GM23338 (cell line): ENCODE measurements around the gene ZBTB44.

Source experiments
- CREB1 ChIP-seq: fragments of 250-450 bp; sonication (Bioruptor Pico); IDR thresholded peaks from 2 replicates; pipeline ENCODE4 v1.5.0; 2020; ENCODE audit warnings: low read depth, mild to moderate bottlenecking, moderate library complexity
- EZH2 ChIP-seq: fragments of 200-600 bp; sonication (generic); IDR thresholded peaks from one replicate; pipeline ENCODE4 v1.8.0; 2017; ENCODE audit warnings: antibody characterized with exemption, mild to moderate bottlenecking, low read depth; ENCODE audit not compliant: unreplicated experiment
- POLR2AphosphoS5 ChIP-seq: IDR thresholded peaks from 2 replicates; pipeline ENCODE4 v1.6.1; 2016; ENCODE audit warnings: antibody characterized with exemption, low read depth
- TF ChIP-seq, protein P1 (sequence below), 2 experiments: fragments of 200-600 bp in 1 of 2; sonication (generic) in 1 of 2; conservative IDR thresholded peaks; 2 replicates each; pipeline versions ENCODE4 v1.5.1 to v1.6.1; 2016 to 2017; ENCODE audit warnings: antibody characterized with exemption in 2 of 2, low read depth in 2 of 2, mild to moderate bottlenecking in 2 of 2, moderate library complexity in 1 of 2
- TF ChIP-seq, protein P2 (sequence below): IDR thresholded peaks from one replicate; pipeline ENCODE4 v1.6.1; 2018; ENCODE audit warnings: antibody characterized with exemption; ENCODE audit not compliant: unreplicated experiment
- TF ChIP-seq, protein P3 (sequence below): IDR thresholded peaks from 2 replicates; pipeline ENCODE4 v1.6.1; 2016; ENCODE audit warnings: antibody characterized with exemption

DNA sequence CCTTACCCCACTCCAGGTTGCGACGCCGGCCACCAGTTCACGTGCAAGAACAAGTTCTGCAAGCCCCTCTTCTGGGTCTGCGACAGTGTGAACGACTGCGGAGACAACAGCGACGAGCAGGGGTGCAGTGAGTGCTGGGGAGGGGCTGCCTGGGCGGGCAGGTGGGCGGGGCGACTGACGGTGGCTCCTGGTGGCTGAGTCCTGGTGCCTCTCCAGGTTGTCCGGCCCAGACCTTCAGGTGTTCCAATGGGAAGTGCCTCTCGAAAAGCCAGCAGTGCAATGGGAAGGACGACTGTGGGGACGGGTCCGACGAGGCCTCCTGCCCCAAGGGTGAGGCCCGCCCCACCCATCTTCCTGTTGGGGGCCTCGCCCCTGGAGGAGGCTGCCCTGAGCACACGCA, 116.4 kb downstream of the ZBTB44 start:
- no peak for TF ChIP-seq CREB1 (CRISPR knock-in tag)
- TF ChIP-seq, protein P1, sequence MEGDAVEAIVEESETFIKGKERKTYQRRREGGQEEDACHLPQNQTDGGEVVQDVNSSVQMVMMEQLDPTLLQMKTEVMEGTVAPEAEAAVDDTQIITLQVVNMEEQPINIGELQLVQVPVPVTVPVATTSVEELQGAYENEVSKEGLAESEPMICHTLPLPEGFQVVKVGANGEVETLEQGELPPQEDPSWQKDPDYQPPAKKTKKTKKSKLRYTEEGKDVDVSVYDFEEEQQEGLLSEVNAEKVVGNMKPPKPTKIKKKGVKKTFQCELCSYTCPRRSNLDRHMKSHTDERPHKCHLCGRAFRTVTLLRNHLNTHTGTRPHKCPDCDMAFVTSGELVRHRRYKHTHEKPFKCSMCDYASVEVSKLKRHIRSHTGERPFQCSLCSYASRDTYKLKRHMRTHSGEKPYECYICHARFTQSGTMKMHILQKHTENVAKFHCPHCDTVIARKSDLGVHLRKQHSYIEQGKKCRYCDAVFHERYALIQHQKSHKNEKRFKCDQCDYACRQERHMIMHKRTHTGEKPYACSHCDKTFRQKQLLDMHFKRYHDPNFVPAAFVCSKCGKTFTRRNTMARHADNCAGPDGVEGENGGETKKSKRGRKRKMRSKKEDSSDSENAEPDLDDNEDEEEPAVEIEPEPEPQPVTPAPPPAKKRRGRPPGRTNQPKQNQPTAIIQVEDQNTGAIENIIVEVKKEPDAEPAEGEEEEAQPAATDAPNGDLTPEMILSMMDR (conservative IDR thresholded peaks at IDR 0.05; ENCODE audit: low read depth in 2 of 2) = no peak
- TF ChIP-seq EZH2 = no peak
- TF ChIP-seq, protein P2, sequence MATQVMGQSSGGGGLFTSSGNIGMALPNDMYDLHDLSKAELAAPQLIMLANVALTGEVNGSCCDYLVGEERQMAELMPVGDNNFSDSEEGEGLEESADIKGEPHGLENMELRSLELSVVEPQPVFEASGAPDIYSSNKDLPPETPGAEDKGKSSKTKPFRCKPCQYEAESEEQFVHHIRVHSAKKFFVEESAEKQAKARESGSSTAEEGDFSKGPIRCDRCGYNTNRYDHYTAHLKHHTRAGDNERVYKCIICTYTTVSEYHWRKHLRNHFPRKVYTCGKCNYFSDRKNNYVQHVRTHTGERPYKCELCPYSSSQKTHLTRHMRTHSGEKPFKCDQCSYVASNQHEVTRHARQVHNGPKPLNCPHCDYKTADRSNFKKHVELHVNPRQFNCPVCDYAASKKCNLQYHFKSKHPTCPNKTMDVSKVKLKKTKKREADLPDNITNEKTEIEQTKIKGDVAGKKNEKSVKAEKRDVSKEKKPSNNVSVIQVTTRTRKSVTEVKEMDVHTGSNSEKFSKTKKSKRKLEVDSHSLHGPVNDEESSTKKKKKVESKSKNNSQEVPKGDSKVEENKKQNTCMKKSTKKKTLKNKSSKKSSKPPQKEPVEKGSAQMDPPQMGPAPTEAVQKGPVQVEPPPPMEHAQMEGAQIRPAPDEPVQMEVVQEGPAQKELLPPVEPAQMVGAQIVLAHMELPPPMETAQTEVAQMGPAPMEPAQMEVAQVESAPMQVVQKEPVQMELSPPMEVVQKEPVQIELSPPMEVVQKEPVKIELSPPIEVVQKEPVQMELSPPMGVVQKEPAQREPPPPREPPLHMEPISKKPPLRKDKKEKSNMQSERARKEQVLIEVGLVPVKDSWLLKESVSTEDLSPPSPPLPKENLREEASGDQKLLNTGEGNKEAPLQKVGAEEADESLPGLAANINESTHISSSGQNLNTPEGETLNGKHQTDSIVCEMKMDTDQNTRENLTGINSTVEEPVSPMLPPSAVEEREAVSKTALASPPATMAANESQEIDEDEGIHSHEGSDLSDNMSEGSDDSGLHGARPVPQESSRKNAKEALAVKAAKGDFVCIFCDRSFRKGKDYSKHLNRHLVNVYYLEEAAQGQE = no peak
- TF ChIP-seq, protein P3, sequence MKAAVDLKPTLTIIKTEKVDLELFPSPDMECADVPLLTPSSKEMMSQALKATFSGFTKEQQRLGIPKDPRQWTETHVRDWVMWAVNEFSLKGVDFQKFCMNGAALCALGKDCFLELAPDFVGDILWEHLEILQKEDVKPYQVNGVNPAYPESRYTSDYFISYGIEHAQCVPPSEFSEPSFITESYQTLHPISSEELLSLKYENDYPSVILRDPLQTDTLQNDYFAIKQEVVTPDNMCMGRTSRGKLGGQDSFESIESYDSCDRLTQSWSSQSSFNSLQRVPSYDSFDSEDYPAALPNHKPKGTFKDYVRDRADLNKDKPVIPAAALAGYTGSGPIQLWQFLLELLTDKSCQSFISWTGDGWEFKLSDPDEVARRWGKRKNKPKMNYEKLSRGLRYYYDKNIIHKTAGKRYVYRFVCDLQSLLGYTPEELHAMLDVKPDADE = no peak
- no peak for TF ChIP-seq POLR2AphosphoS5
